HepG2 (cell line): ENCODE data around the gene STPG4. TPM values are rescaled to one million over a fixed set of nuclear protein-coding genes. Genes with fewer than 3 reads are reported as not detected.

Experiments
- CTCF ChIP-seq: sonication (generic); formaldehyde crosslinking; IDR thresholded peaks from 2 replicates; pipeline ENCODE4 v1.5.0; 2020; ENCODE audit warnings: mild to moderate bottlenecking, missing genetic modification reagents, moderate library complexity
- HIC2 ChIP-seq: sonication (generic); formaldehyde crosslinking; IDR thresholded peaks from 2 replicates; pipeline ENCODE4 v1.9.0; 2022; ENCODE audit warnings: low read depth, missing genetic modification reagents
- JARID2 ChIP-seq: sonication (generic); formaldehyde crosslinking; IDR thresholded peaks from 2 replicates; pipeline ENCODE4 v1.8.1; 2023; ENCODE audit warnings: missing genetic modification reagents, inconsistent platforms; ENCODE audit not compliant: insufficient replicate concordance
- REXO4 ChIP-seq: sonication (generic); formaldehyde crosslinking; IDR thresholded peaks from 2 replicates; pipeline ENCODE4 v1.8.0; 2022; ENCODE audit warnings: missing genetic modification reagents, mild to moderate bottlenecking, borderline replicate concordance
- RXRA ChIP-seq: sonication (generic); formaldehyde crosslinking; IDR thresholded peaks from 2 replicates; pipeline ENCODE4 v1.5.1; 2020; ENCODE audit warnings: missing genetic modification reagents
- SCMH1 ChIP-seq: sonication (generic); formaldehyde crosslinking; IDR thresholded peaks from 2 replicates; pipeline ENCODE4 v1.9.0; 2021; ENCODE audit warnings: missing genetic modification reagents, mild to moderate bottlenecking, borderline replicate concordance
- TBP ChIP-seq: sonication (generic); formaldehyde crosslinking; IDR thresholded peaks from 2 replicates; pipeline ENCODE4 v1.5.0; 2020; ENCODE audit warnings: missing genetic modification reagents
- TCF7 ChIP-seq: sonication (generic); IDR thresholded peaks from 2 replicates; pipeline ENCODE4 v1.6.1; 2016; ENCODE audit warnings: antibody characterized with exemption, low read depth
- THYN1 ChIP-seq: sonication (generic); formaldehyde crosslinking; IDR thresholded peaks from 2 replicates; pipeline ENCODE4 v1.8.1; 2023; ENCODE audit warnings: low read depth, mild to moderate bottlenecking, moderate library complexity, missing genetic modification reagents, borderline replicate concordance
- ZBTB20 ChIP-seq: sonication (generic); formaldehyde crosslinking; IDR thresholded peaks from 2 replicates; pipeline ENCODE4 v1.8.1; 2023; ENCODE audit warnings: missing genetic modification reagents, low read depth, mild to moderate bottlenecking, borderline replicate concordance
- ZKSCAN1 ChIP-seq: fragments of 150-350 bp; IDR thresholded peaks from 2 replicates; pipeline ENCODE4 v1.6.1; 2014; ENCODE audit warnings: low read length
- ZNF263 ChIP-seq: sonication (generic); formaldehyde crosslinking; IDR thresholded peaks from 2 replicates; pipeline ENCODE4 v1.4.0; 2020; ENCODE audit warnings: missing genetic modification reagents
- ZNF318 ChIP-seq: sonication (generic); formaldehyde crosslinking; IDR thresholded peaks from 2 replicates; pipeline ENCODE4 v1.4.0; 2020; ENCODE audit warnings: mild to moderate bottlenecking, missing genetic modification reagents
- ZNF367 ChIP-seq: sonication (generic); formaldehyde crosslinking; IDR thresholded peaks from 2 replicates; pipeline ENCODE4 v1.4.0; 2020; ENCODE audit warnings: missing genetic modification reagents, borderline replicate concordance
- ZNF550 ChIP-seq: sonication (generic); formaldehyde crosslinking; IDR thresholded peaks from 2 replicates; pipeline ENCODE4 v1.4.0; 2020; ENCODE audit warnings: mild to moderate bottlenecking, missing genetic modification reagents, borderline replicate concordance
- ZNF577 ChIP-seq: sonication (generic); formaldehyde crosslinking; IDR thresholded peaks from 2 replicates; pipeline ENCODE4 v1.4.0; 2020; ENCODE audit warnings: mild to moderate bottlenecking, low read depth, missing genetic modification reagents, borderline replicate concordance
- ZNF878 ChIP-seq: sonication (generic); formaldehyde crosslinking; IDR thresholded peaks from 2 replicates; pipeline ENCODE4 v1.8.1; 2023; ENCODE audit warnings: mild to moderate bottlenecking, missing genetic modification reagents, moderate library complexity
- polyA plus RNA-seq, 8 experiments: library from polyadenylated mRNA; depleted of rRNA in 3 of 8; stranded (reverse) in 7 of 8; unstranded in 1 of 8; fragments of >200 nt; fragmentation: Illumina TruSeq in 4 of 8; extraction: Trizol in 4 of 8; gene quantifications; 2 replicates each; pipeline versions ENCODE4 v1.2.1 to v1.2.3, GENCODE V29; 2011 to 2016; ENCODE audit warnings: low read depth in 4 of 8, missing spikeins in 1 of 8, mixed read lengths in 1 of 8; ENCODE audit not compliant: insufficient read depth in 1 of 8
- total RNA-seq, 5 experiments: library from RNA; depleted of rRNA; stranded (reverse); fragments of >200 nt; fragmentation: Illumina TruSeq; extraction: Trizol; gene quantifications; 2 replicates each; pipeline ENCODE4 v1.2.3, GENCODE V29; 2016; ENCODE audit warnings: low read depth in 1 of 5

Gene STPG4
- total and polyA plus RNA-seq, 2 of the 13 experiments (the other 11 are each of a cell fraction or from before 2014, with no cell fraction given), result 0.11 to 0.15 TPM

DNA sequence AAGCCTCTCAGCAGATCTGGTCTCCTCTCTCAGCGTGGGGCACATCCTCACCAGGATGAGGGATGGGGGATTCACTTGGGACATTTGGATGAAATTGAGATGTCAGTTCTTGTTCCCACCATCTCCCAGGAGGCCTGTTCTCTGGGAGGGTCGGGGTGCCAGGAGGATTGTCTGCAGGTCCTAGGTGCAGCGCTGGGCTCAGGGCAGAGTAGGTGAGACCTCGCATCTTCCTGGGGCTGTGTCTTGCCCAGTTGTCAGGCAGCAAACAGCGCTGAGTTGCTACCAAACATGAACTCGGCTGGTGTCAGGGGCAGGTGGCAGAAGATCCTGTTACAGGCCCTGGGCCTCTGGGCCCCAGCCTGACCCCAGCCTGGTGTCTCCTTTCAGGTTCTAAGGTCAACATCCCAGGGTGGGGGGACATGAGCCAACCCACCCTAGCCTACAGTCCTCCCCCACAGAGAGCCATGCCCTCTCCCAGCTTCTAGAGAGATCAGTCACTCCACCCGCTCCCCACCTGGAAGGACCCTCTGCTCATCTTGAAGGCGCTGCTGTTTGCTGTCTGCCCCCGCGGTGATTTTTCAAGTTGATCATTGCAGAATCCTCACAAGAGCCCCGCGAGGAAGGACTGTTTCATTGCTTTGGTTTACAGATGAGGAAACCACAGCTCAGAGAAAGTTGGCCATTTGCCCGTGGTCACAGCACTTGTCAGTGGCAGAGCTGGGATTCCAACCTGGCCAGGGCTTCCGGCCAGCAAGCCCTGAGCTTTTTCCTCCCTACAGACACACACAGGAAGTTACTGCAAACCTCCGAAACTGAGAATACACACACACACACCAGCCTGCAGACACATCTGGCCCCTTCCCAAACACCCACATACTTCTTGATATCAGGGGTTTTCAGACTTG is 83.9 kb downstream of the STPG4 start (continued):
- TF ChIP-seq ZBTB20 (CRISPR knock-in tag) (no peak), ZKSCAN1 (no peak), ZNF577 (no peak), REXO4 (CRISPR knock-in tag) (no peak), ZNF550 (no peak), THYN1 (CRISPR knock-in tag) (peak; percentile 63; the same call in 1 of the 2 replicates), CTCF (CRISPR knock-in tag) (no peak), SCMH1 (CRISPR knock-in tag) (no peak), TBP (CRISPR knock-in tag) (no peak), ZNF367 (no peak), JARID2 (CRISPR knock-in tag) (no peak), TCF7 (peak; percentile 19; the same call in 1 of the 2 replicates), ZNF263 (peak; percentile 57; the same call in 1 of the 2 replicates), ZNF318 (CRISPR knock-in tag) (no peak; the same call in 1 of the 2 replicates), RXRA (CRISPR knock-in tag) (peak; percentile 97), HIC2 (CRISPR knock-in tag) (peak; percentile 62), ZNF878 (CRISPR knock-in tag) (no peak)
